ENCODE results near the gene SNED1.

Gene SNED1

DNA sequence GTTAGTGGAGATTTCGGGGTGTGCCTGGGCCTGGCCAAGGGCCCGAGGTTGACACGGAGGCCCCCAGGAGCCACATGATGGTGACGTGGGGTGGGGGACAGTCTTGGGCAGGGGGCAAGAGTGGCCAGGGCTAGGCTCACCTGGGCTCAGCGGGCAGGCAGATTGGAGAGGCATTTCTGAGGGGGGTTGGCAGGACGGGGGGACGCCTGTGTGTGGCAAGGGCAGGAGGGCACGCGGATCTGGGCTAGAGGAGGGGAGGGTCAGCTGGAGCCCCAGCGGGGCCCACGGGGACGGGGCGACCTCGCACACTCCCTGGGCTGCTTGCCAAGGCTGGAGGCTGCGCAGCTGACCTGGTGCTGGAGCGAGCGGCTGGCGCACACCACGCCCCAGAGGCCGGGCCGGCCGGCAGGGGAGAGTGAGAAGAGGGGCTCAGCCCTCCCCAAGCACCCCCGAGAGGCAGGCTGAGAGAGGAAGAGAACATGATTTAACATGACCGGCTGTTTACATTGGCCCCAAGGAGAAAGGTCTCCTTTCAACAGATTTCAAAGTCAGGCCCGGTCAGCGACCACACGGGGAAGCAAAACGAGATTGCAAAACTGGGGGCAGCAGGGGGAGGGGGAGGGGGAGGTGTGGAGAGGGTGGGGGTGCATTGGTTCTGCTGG lies 38.0 kb upstream of the SNED1 start:
- no peak for FAIRE-seq

DNA sequence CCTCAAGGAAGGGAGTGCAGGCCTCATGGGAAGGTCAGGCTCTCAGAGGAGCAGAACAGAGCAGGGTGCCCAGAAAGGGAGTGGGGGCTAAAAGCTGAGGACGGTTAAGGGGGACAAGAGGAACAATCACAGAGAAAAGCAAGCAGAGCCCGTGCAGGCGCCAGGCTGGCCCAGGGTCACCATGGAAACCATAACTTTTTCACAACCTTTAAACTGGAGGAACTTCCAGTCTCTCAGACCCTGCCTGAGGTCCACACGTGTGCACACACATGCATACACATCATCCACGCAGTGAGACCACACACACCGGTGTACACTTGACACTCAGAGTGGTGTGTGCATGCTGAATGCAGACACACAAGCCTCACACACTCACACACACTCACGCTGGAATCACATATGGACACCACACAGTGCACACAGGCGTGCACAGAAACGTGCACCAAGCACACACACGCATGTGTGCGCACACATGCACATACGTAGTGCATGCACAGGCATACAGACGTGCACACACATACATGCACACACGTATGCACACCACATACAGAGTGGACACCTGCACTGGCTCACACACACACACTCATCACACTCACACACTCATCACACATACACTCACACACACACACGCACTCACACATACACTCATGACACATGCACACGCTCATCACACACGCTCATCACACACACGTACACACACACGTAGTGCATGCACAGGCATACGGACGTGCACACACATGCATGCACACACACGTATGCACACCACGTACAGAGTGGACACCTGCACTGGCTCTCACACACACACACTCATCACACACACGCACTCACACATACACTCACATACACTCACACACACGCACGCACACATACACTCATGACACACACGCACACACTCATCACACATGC lies 37.2 kb upstream of the SNED1 start:
- no peak for FAIRE-seq

DNA sequence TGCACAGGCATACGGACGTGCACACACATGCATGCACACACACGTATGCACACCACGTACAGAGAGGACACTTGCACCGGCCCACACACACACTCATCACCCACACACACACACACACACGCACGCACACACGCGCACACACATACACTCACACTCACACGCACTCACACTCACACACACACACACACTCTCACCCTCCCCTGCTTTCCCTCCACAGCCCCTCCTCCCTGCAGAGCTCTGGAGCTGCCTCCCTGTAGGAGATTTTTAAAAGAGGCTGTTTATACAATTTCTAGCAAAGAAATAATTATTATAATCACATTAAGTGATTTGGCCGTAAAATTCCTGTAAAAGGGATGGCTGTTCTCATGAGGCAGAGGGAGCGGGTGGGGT lies 36.5 kb upstream of the SNED1 start:
- no peak for FAIRE-seq

DNA sequence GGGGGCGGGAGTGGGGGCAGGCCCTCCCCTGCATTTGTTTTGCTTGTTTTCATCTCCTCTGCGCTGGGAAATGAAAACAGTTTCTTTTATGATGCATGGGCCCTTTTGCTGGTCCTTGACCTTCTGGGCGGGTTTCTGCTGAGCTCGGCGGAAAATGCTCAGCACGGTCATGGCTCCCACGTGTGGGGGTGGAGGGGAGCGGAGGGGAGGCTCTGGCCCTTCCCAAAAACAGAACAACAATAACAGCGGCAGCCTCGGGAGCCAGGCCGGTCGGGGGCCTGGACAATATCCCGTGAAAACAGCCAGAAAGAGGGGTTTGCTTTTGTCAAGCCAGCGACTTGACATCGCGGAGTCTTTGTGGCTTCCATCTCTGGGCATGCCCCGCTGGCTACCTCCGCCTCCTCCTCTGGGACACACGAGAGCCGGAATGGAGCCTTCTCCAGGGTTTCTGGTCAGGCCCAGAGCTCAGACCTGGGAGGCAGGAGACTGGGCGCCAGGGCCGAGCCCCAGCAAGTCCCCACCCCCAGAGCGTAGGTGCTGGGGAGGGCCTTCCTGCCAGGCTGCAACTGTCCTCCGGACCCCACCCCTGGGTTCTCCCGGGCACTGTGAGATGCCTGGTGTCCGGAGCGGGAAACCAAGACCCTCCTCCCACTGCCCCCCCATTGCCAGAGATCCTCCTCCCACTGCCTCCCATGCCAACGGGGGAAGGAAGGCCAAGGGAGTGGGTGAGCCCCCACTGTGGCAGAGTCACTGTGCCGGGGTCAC lies 35.9 kb upstream of the SNED1 start:
- no peak for FAIRE-seq

DNA sequence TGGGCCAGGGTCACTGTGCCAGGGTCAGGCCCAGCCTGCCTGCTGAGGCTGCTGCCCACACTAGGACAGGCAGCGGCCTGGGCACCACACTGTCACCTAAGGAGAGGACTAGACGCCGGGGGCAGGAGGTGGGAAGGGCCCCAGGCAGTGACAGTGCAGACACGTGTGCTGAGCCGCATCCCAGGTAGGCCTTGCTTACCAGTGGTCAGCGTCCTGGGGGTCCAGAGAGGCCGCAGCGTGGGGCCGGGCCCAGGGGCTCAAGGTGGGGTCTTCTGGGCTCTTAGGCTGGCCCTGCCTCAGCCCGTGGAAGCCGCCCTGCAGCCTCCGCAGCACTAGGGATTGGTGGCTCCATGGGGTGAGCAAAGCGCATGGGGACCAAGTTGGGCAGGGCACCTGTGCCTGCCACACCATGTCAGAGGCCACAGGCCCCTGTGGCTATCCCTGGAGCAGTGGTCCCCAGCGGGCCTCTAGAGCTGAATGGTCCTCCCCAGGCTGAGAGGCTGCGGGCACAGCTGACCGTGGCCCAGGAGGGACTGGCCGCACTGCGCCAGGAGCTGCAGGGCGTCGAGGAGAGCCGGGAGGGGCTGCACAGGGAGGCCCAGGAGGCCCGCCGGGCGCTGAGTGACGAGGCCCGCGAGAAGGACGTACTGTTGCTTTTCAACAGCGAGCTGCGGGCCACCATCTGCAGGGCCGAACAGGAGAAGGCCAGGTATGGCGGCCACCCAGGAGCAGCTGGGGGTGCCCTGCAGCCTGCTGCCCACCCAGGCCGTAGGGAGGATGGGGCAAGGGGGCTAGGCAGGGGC lies 35.2 kb upstream of the SNED1 start:
- no peak for FAIRE-seq

DNA sequence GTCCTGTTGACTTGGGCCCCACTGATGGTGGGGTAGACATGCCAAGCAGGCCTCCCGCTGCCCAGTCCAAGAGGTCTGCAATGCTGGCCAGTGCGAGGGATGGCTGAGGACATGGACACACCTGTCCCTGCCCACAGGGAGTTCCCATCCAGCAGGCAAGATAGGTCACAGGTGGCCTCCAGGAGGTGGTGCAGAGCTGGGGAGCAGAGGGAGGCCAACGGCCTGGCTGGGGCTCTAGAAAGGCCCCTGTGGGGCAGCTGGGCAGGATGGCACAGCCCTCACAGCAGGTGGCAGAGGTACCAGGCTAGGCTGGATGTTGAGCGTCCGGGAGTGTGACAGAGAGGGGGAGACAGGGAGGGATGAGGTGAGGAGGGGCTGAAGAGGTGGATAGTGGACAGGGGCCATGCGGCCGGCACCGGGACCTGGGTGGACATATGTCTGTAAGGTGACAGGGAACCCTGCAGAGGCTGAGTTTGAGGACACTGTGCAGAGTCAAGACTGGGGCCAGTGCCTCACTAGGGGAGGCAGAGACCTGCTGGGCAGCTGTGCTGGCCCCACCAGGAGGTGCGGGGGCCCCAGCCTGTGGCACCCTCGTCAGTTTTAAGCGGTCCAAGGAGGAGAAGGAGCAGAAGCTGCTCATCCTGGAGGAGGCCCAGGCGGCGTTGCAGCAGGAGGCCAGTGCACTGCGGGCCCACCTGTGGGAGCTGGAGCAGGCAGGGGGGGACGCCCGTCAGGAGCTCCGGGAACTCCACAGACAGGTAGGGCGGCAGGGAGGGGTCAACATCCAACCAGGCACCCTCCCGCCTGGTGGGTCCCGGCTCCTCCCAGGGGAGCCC lies 34.3 kb upstream of the SNED1 start:
- FAIRE-seq: no peak

DNA sequence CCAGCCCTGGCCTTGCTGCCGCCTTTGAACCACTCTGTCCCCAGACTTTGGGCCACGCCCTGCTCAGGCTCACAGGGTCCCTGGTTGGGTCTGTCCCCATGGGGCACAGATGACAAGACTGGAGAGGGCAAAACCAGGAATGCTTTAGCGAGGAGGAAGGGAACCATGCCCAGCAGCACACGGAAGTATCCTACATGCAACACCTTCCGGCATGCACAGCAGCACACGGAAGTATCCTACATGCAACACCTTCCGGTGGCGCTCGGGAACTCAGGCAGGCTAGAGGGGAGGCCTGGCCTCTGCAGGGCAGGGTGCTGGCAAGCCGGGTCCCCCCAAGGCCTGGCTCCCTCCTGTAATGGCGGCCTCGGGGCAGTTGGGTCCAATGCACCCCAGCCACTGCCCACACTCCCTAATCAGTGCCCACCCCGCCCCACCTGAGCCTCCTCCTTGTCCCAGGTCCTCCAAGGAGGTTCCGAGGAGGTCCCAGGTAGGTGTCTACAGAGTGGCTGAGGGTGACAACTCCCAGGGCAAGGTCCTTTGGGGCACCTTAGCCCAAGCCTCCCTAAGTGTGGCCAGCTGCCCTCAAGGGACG lies 33.6 kb upstream of the SNED1 start:
- no peak for FAIRE-seq

DNA sequence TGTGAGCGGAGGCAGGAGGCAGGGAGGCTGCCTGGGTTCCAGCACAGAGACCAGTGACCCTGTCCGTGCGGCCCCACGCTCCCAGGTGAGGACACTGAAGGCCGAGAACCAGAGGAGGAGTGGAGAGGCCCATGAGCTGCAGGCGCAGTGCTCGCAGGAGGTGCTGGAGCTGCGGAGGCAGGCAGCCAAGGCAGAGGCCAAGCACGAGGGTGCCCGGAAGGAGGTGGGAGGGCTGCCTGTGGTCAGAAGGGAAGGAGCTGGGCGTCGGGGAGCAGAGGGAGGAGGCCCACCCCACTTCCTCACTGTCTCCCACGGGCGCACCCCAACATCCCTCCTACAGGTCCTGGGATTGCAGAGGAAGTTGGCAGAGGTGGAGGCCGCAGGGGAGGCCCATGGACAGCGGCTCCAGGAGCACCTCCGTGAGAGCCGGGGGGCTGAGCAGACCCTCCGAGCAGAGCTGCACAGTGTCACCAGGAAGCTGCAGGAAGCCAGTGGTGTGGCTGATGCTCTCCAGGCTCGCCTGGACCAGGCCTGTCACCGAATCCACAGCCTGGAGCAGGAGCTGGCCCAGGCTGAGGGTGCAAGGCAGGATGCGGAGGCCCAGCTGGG lies 33.0 kb upstream of the SNED1 start:
- no peak for FAIRE-seq

DNA sequence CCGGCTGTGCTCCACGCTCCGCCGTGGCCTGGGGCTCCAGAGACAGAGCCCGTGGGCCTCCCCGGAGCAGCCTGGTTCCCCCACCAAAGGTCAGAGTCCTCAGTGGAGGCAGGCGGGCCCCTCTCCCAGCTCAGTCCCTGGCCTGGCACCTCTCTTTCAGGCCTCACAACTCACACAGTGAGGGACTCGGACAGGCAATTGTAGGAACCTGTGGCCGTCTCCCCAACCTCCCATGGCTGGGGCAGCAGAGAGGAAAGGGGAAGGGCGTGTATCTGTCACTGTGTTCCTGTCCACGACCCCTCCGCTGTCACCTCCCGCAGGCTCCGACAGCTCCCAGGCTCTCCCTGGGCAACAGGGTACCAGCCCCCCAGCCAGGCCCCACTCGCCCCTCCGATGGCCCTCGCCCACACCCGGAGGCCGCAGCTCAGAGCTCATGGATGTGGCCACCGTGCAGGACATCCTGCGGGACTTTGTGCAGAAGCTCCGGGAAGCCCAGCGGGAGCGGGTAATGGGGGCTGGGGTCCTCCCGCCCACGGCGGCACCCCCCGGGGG lies 32.4 kb upstream of the SNED1 start:
- no peak for FAIRE-seq

DNA sequence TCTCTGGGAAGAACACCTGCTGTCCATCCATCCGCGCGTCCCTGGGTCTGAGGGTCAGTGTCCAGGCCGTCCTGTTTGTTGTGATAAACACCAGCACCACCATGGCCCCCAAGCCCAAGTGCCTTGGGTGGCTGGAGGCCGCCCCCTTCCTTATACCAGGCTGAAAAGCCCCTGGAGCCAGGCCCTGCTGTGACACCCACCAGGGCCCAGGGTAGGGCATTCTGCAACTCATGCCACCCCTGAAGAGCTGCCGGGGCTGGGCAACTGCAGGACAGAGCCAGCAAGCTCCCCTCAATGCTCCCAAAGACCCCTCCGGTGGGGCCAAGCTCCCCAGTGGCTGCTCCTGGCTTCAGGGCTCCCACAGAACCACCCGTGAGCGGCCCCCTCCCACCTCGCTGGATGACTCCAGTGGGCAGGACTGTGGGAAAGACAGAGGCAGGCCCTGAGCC lies 31.9 kb upstream of the SNED1 start:
- FAIRE-seq: no peak

DNA sequence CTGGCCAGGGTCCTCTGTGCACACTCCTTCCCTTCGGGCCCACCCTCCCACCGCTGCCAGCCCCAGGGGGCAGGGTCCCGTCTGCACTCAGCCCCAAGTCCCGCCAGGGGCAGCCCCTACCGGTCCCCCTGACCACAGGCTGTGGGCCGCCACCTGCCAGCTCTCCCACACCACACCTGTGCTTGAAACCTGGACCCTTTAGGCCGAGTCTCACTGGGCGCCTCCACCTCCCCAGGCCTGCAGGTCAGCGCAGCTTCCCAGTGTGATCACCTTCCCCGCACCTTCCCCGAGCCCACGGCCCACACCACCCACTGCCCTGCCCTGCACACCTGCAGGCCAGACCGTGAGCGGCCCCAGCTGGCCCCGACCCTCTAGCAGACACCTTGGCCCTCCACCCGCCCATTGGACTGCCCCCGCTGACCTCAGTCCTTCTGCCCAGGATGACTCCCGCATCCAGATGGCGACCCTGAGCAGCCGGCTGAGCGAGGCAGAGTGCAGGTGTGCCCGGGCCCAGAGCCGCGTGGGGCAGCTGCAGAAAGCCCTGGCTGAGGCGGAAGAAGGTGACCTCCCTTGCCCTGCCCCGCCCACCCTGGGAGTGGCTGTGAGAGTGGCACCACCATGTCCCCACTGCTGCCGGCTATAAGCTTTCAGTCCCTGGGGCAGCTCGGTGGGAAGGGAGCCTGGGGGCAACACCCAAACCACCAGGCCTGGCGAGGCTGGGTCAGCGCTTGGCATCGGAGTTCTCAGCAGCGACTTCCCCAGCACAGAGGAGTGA lies 31.3 kb upstream of the SNED1 start:
- no peak for FAIRE-seq

DNA sequence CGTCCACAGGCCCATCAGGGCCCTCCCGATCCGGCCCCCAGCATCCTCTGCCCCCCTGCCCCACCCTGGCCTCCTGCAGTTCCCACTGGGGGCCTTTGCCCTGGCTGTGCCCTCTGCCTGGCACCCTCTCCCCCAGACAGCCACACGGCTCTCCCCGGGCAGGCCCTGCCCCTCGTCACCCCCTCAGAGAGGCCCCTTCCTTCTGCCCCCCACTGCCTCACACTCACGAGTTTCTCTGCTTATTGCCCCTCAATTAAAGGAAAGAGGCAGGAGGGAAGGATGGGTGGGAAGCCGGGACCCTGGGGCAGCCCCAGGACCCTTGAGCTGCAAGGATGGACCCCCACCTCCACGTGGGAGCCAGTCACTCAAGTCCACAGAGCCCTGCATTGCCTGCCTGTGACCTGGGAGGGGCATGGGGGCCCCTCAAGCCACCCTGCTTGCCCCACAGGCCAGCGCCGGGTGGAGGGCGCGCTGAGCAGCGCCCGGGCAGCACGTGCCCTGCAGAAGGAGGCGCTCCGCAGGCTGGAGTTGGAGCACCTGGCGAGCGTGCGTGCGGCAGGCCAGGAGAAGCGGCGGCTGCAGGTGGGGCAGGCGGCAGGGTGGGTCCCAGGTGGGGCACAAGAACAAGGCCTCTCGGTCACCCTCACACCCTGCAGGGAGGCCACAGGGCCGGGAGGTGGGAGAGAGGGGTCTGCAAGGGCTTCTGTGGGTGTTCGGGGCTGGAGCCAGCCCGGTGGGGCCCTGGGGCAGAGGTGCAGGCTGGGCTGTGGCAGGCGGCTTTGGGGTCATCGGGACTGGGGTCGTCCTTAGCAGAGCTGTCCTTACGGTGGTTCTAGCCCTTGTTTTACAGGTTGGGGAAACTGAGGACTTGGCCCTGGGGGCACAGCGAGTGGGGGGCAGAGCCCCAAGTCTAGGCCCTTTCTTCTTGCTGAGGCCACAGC lies 30.5 kb upstream of the SNED1 start:
- FAIRE-seq: no peak

DNA sequence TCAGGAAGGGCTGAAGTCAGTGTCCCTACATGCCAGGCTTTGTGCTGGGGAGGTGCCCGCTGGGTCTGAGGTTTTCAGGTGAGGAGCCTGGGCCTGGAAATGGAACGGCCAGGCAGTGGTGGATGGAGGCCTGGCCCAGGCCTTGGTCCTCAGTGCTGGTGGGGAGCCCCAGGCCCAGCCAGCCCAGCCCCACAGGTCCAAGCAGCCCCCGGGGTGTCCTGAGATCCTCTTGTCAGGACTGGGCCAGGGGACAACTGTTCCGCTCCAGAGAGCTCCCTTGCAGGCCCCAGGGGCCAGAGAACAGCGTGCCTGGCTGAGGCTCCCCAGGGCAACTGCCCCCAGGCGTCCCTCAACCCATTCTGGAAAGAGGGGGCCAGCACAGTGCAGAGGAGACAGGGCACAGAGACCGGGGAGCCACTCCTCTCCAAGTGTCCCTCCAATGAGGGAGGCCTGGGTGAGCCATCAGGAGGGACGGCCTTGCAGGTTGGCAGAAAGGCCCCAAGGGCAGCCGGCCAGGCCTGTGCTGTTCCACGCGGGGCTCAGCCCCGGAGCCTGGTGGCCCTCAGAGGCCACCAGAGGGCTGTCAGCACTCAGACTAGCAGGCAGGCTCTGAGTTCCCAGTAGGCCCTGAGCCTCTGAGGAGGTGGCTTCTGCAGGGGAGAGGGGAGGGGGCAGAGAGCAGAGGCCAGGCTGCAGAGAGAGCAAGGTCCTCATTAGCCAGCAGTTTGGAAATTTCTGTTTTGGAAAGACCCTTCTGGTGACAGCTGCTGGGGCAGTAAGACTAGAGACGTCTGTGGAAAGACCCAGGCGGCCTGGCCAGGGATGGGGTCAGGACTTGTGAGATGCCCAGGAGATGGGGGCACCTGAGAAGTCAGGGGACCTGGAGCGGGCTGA lies 29.4 kb upstream of the SNED1 start:
- FAIRE-seq: no peak

DNA sequence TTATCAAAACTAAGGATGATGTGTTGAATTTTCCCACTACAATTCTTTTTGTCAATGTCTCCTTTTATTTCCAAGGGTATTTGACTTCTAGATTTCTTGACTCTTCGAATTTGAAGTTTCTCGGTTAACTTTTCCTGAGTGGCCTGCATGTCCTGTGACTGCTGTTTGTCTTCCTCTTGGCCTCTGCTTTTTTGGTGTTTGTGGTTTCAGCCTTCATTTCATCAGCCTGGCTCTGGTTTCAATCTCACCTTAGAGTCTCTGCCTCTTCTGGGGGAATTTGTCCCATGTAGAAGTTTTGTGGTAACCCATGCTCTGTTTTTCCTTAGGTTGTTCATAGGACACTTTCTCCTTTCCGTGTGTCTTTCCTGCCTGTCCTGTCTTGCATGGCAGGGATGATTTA lies 28.3 kb upstream of the SNED1 start:
- no peak for FAIRE-seq

DNA sequence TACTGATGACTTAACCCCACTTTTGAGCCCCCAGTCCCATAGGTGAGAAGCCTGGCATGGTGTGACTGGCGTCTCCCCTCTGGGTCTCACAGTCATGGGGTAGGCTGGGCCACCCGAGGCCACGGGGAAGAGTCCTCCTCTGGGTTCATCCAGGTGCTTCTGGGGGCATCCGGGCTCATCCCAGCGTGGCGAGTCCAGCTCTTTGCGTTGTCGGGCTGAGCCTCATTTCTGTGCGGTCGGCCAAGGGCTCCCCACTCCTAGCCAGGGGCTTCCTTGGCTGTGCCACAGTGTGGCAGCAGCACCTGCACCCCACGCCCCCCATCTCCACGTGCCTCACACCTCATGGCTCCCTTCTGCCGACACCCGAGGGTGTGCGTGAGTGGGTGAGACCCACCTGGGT lies 27.6 kb upstream of the SNED1 start:
- no peak for FAIRE-seq

DNA sequence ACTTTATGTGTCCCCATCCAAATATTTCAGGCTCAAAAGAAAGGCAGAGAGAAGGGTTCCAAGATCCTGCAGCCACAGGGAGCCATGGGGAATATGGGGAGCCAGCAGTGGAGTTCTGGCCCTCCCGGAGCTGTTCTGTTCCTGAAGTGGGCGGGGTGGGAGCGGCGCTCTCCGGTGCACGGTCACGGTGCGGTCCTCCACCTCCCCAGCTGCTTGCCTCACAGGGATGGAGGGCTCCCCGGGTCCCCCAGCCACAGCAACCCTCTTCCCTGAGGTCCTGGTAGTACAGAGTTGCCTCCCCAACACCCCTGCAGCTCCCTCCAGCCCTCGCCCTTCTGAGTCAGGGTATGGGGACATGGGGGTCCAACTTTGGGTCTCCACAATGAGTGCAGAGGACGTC lies 26.2 kb upstream of the SNED1 start:
- FAIRE-seq: no peak

Measured in A204.1 (cell line).